GM12878 (cell line): ENCODE results near the gene DXO. TPM values are rescaled to one million over a fixed set of nuclear protein-coding genes. Genes with fewer than 3 reads are reported as not detected.

Experiments used
- ATAC-seq: fragments of 200-7000 bp; cut with Tn5 transposase; 3 replicates; pipeline ENCODE4 v1.9.1; 2020; ENCODE audit warnings: mild to moderate bottlenecking, moderate library complexity
- BruUV-seq: library from RNA; stranded (reverse); fragments of 400-500 nt; replicated peaks from 2 replicates; lab custom pipeline; 2021; lab: Mats Ljungman, UMichigan
- CTCF ChIA-PET: fragments of 300-600 bp; sonication (Branson Sonifier 250); formaldehyde crosslinking; extraction: SDS; loops from one replicate; lab custom pipeline; 2021; ENCODE audit warnings: inconsistent platforms; lab: Yijun Ruan, JAX
- POLR2A ChIA-PET: fragments of 350-600 bp; formaldehyde crosslinking; extraction: SDS; loops from one replicate; lab custom pipeline; 2021; ENCODE audit warnings: inconsistent platforms; lab: Charles Lee
- RAD21 ChIA-PET: fragments of 300-600 bp; sonication (Branson Sonifier 250); formaldehyde crosslinking; loops from one replicate; lab custom pipeline; 2023; ENCODE audit warnings: antibody characterized with exemption; ENCODE audit not compliant: unreplicated experiment; lab: Charles Lee
- SMC1A ChIA-PET: fragments of 300-600 bp; sonication (Branson Sonifier 250); formaldehyde crosslinking; loops from one replicate; lab custom pipeline; 2023; ENCODE audit not compliant: unreplicated experiment, uncharacterized antibody; lab: Charles Lee
- DNase-seq: peaks from one replicate; pipeline ENCODE4 v3.0.0-alpha.2; 2011; ENCODE audit warnings: low read depth, low spot score
- FAIRE-seq: peaks from 3 replicates; lab custom pipeline; 2011; peaks lifted over from hg19 to GRCh38; lab: Jason Lieb, UNC
- H2AFZ ChIP-seq: 2 replicates; pipeline ENCODE4 v1.6.0; 2011; ENCODE audit warnings: low read depth, low read length, control low read depth; ENCODE audit not compliant: control insufficient read depth
- H3K27ac ChIP-seq: 2 replicates; pipeline ENCODE4 v1.5.1; 2011; ENCODE audit warnings: control low read depth; ENCODE audit not compliant: control insufficient read depth, insufficient read depth
- H3K27me3 ChIP-seq, 2 experiments: replicated peaks in 1 of 2; 2 replicates each; pipeline versions ENCODE4 v1.6.0 to v1.6.1; 2011; ENCODE audit warnings: low read length in 1 of 2; ENCODE audit not compliant: control insufficient read depth in 2 of 2, insufficient read depth in 2 of 2
- H3K36me3 ChIP-seq, 2 experiments: 2 replicates each; pipeline ENCODE4 v1.5.1; 2011; ENCODE audit warnings: low read length in 1 of 2; ENCODE audit not compliant: control insufficient read depth in 2 of 2, insufficient read depth in 2 of 2
- H3K4me1 ChIP-seq: 2 replicates; pipeline ENCODE4 v1.6.1; 2011; ENCODE audit warnings: mild to moderate bottlenecking, low read length, moderate library complexity, mixed read lengths; ENCODE audit not compliant: control insufficient read depth, insufficient read depth
- H3K4me2 ChIP-seq: 2 replicates; pipeline ENCODE4 v1.6.0; 2011; ENCODE audit warnings: control low read depth; ENCODE audit not compliant: control insufficient read depth, insufficient read depth
- H3K4me3 ChIP-seq: fragments of 200-600 bp; sonication (generic); 2 replicates; pipeline ENCODE4 v1.5.1; 2016
- H3K79me2 ChIP-seq: 2 replicates; pipeline ENCODE4 v1.6.0; 2011; ENCODE audit warnings: low read length; ENCODE audit not compliant: control insufficient read depth, insufficient read depth
- H3K9ac ChIP-seq: 2 replicates; pipeline ENCODE4 v1.8.0; 2011; ENCODE audit warnings: low read length, control low read depth, mixed read lengths; ENCODE audit not compliant: control insufficient read depth, insufficient read depth
- H3K9me3 ChIP-seq: replicated peaks from 3 replicates; pipeline ENCODE4 v1.5.1; 2011; ENCODE audit warnings: mild to moderate bottlenecking, low read length; ENCODE audit not compliant: control insufficient read depth, insufficient read depth
- H4K20me1 ChIP-seq: 2 replicates; pipeline ENCODE4 v1.6.0; 2011; ENCODE audit not compliant: control insufficient read depth, insufficient read depth
- KAT2A ChIP-seq: conservative IDR thresholded peaks from 2 replicates; pipeline ENCODE4 v1.6.1; 2011; ENCODE audit warnings: low read depth, low read length; ENCODE audit not compliant: control insufficient read depth
- TCF7 ChIP-seq: IDR thresholded peaks from 2 replicates; pipeline ENCODE4 v1.6.1; 2014; ENCODE audit warnings: antibody characterized with exemption, borderline replicate concordance
- ZNF274 ChIP-seq: IDR thresholded peaks from one replicate; pipeline ENCODE4 v1.8.0; 2011; ENCODE audit not compliant: insufficient read length, insufficient read depth
- WGBS: methylation state at CpG from one replicate; pipeline ENCODE4 v1.1.6; 2016; ENCODE audit warnings: low lambda C conversion rate; ENCODE audit not compliant: insufficient replicate concordance, insufficient coverage; ENCODE audit errors: missing lambda C conversion rate; 5-methylcytosine and 5-hydroxymethylcytosine counted together
- in situ Hi-C: fragments of 300-500 bp; cut with MboI; formaldehyde crosslinking; loops from 9 replicates; pipeline ENCODE4 v1.14.3; 2018; ENCODE audit warnings: mixed read lengths
- intact Hi-C: fragments of 100-400 bp; cut with micrococcal nuclease; formaldehyde crosslinking; loops from one replicate; pipeline ENCODE4 v1.14.2; 2022; ENCODE audit not compliant: unreplicated experiment
- polyA plus RNA-seq, 11 experiments: library from polyadenylated mRNA; depleted of rRNA in 4 of 11; unstranded in 6 of 11; stranded (reverse) in 5 of 11; fragments of >200 nt; fragmentation: Nextera tagmentation in 4 of 11; fragmentation: Illumina TruSeq in 1 of 11; extraction: Ambion mirVana in 4 of 11; extraction: Trizol in 1 of 11; gene quantifications; 1 replicate in 1 of 11; 2 replicates in 10 of 11; pipeline versions ENCODE4 v1.2.1 to v1.2.3, GENCODE V29; 2011 to 2016; ENCODE audit warnings: inconsistent platforms in 2 of 11, missing spikeins in 2 of 11, low read depth in 1 of 11
- total RNA-seq, 4 experiments: library from RNA; depleted of rRNA in 3 of 4; stranded (reverse); fragments of >200 nt in 3 of 4; fragmentation: Illumina TruSeq in 1 of 4; extraction: Trizol in 1 of 4; gene quantifications; 2 replicates each; pipeline versions ENCODE4 v1.2.1 to v1.2.3, GENCODE V29; 2013 to 2021

Gene DXO
- total and polyA plus RNA-seq, 10 of the 15 experiments (the other 5 are each of a cell fraction or from before 2014, with no cell fraction given) = 4.5 to 21.4 (median 16.3) TPM

- in situ Hi-C loops = no loop called here
Measured at GRCh38 chr6:31958412-31958740, 13.6 kb downstream of the DXO start.

GRCh38 chr6:31956796-31957195, 15.1 kb downstream of the DXO start:
- no peaks in the 10 kb centered on the region for H3K9me3 ChIP-seq
- H3K79me2 ChIP-seq = peaks cover 27% of the 10 kb centered on the region
- RAD21 ChIA-PET = no interaction called here
- in situ Hi-C loops (no loop called here), intact Hi-C loops (no loop called here)
- H2AFZ ChIP-seq = no peak overlapping the region
- TF ChIP-seq ZNF274 = no peak
- no peak overlapping the region for H3K9ac ChIP-seq
- H4K20me1 ChIP-seq = no peaks in the 10 kb centered on the region
- no peak overlapping the region for H3K27ac ChIP-seq
- CTCF ChIA-PET = interaction anchor here (2.5 kb wide), 1 partner anchor 17 kb away, joined by 7 read pairs; no protein-coding TSS in a partner anchor
- peaks cover 11% of the 10 kb centered on the region for H3K4me1 ChIP-seq
- H3K4me3 ChIP-seq = no peak overlapping the region
- no peak overlapping the region for H3K4me2 ChIP-seq
- no peak for FAIRE-seq
- ATAC-seq = no peak
- BruUV-seq = no TSS peak
- 91% methylated on average over 3 of the region's 3 CpGs for WGBS
- peaks cover 8 to 21% of the 10 kb centered on the region in 2 experiments for H3K36me3 ChIP-seq
- DNase-seq = no peak
- SMC1A ChIA-PET = interaction anchor here (1.5 kb wide), 1 partner anchor 59 kb away, joined by 4 read pairs; the partner anchor contains the start of gene EHMT2
- POLR2A ChIA-PET = interaction anchor here (0.9 to 4.4 kb wide), 3 partner anchors 16 to 340 kb away, joined by 3 to 48 read pairs (median 3); partner anchors contain the start of gene DXO
- H3K27me3 ChIP-seq = no peaks in the 10 kb centered on the region

More at GRCh38 chr6:31958412-31958740, 13.6 kb downstream of the DXO start:
- Histone ChIP-seq H3K4me3 (peak overlapping the region; percentile 99), H3K4me2 (peak overlapping the region; percentile 92), H4K20me1 (no peaks in the 10 kb centered on the region), H3K9me3 (no peaks in the 10 kb centered on the region), H3K27ac (peak overlapping the region; percentile 84), H3K79me2 (peaks cover 27% of the 10 kb centered on the region), H3K4me1 (peaks cover 11% of the 10 kb centered on the region), H3K36me3 (peaks cover 9 to 26% of the 10 kb centered on the region in 2 experiments), H3K27me3 (no peaks in the 10 kb centered on the region), H2AFZ (peak overlapping the region; percentile 92), H3K9ac (peak overlapping the region; percentile 93)
- intact Hi-C loops = no loop called here
- no peak for FAIRE-seq
- POLR2A ChIA-PET = interaction anchor here (0.6 to 4.4 kb wide), 4 partner anchors 15 to 342 kb away, joined by 3 to 48 read pairs (median 3); partner anchors contain the start of genes DXO and GPSM3
- CTCF ChIA-PET = interaction anchor here (0.9 to 2.5 kb wide), 3 partner anchors 13 to 473 kb away, joined by 3 to 7 read pairs (median 5); partner anchors contain the start of gene DXO
- ATAC-seq = peak; percentile 26
- SMC1A ChIA-PET = interaction anchor here (0.9 to 2.5 kb wide), 2 partner anchors 13 to 127 kb away, joined by 3 to 17 read pairs; partner anchors contain the start of gene DXO
- TF ChIP-seq KAT2A (no peak), TCF7 (0 out of 2 replicates have a peak, but pooled peaks have one; percentile 5)
- RAD21 ChIA-PET = interaction anchor here (2.0 kb wide), 1 partner anchor 14 kb away, joined by 11 read pairs; the partner anchor contains the start of gene DXO
- WGBS = 8% methylated on average over 11 of the region's 11 CpGs
- DNase-seq = no peak
- BruUV-seq = no TSS peak
